ENCODE results near the gene ZNF716. TPM values are rescaled to one million over a fixed set of nuclear protein-coding genes. Genes with fewer than 3 reads are reported as not detected.
"Not testable (repeated sequence)": the region's sequence is repeated elsewhere in the genome, so short reads cannot be mapped to it uniquely, and the experiment has no call there.

Gene ZNF716
- total RNA-seq, 1 donor from 2014 or later, result not detected

DNA sequence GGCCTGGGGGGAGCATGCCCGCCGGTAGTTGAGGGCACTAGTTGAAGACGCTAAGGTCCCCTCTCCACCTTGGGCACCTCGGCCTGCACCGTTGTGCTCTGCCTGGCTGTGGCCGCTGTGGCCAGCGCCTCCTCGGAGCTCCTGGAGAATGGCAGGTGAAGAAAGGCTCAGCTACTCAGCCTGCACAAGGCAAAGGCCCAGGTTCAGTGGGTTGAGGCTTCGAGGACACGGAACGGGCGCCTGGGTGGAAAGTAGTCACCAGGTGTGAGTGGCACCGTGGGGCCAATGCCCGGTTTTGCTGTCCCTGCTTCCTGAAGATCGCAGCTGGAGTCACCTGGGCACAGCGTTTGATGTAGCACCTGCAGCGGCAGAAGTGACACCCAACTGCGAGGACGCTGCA is 12.4 kb upstream of the ZNF716 start:
- DNase-seq (ENCODE audit: low spot score), result no peak
- H3K9me3 Mint-ChIP-seq (ENCODE audit: unreplicated experiment), result peaks cover 13% of the 10 kb centered on the region
- no peaks in the 10 kb centered on the region for H3K4me1 Mint-ChIP-seq (ENCODE audit: unreplicated experiment)
- peaks cover 13% of the 10 kb centered on the region for H3K27me3 Mint-ChIP-seq (ENCODE audit: unreplicated experiment)
- peaks cover 5% of the 10 kb centered on the region for H3K36me3 Mint-ChIP-seq (ENCODE audit: low read depth, unreplicated experiment)
- TF ChIP-seq, protein P1, sequence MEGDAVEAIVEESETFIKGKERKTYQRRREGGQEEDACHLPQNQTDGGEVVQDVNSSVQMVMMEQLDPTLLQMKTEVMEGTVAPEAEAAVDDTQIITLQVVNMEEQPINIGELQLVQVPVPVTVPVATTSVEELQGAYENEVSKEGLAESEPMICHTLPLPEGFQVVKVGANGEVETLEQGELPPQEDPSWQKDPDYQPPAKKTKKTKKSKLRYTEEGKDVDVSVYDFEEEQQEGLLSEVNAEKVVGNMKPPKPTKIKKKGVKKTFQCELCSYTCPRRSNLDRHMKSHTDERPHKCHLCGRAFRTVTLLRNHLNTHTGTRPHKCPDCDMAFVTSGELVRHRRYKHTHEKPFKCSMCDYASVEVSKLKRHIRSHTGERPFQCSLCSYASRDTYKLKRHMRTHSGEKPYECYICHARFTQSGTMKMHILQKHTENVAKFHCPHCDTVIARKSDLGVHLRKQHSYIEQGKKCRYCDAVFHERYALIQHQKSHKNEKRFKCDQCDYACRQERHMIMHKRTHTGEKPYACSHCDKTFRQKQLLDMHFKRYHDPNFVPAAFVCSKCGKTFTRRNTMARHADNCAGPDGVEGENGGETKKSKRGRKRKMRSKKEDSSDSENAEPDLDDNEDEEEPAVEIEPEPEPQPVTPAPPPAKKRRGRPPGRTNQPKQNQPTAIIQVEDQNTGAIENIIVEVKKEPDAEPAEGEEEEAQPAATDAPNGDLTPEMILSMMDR (IDR thresholded peaks at IDR 0.05; ENCODE audit: unreplicated experiment), result no peak
- no peak overlapping the region for H3K4me3 Mint-ChIP-seq (ENCODE audit: unreplicated experiment)
- no peak overlapping the region for H3K27ac Mint-ChIP-seq (ENCODE audit: unreplicated experiment)

DNA sequence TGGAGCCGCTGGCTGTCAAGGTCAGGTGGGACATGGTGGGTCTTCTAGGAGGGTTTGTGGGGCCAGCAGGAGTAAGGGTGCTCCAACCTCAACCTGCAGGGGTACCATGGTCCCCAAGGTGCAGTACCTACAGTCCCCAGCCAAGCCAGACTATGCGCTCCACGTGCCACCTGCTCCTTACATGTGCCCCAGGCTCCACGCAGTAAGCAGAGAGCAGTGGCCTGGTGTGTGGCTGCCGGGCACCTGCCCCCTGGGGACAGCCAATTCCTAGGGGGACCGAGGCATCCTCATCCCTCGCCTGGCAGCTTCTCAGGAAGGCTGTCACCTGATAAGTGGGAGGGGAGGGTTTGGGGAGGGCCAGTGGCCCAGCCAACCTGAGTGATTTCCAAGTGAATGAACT is 11.7 kb upstream of the ZNF716 start:
- no peak overlapping the region for H3K27ac Mint-ChIP-seq (ENCODE audit: unreplicated experiment)
- DNase-seq (ENCODE audit: low spot score), result no peak
- H3K4me3 Mint-ChIP-seq (ENCODE audit: unreplicated experiment), result no peak overlapping the region
- peaks cover 19% of the 10 kb centered on the region for H3K9me3 Mint-ChIP-seq (ENCODE audit: unreplicated experiment)
- TF ChIP-seq, protein P1 (IDR thresholded peaks at IDR 0.05; ENCODE audit: unreplicated experiment), result no peak
- no peaks in the 10 kb centered on the region for H3K4me1 Mint-ChIP-seq (ENCODE audit: unreplicated experiment)
- peaks cover 13% of the 10 kb centered on the region for H3K27me3 Mint-ChIP-seq (ENCODE audit: unreplicated experiment)
- H3K36me3 Mint-ChIP-seq (ENCODE audit: low read depth, unreplicated experiment), result peaks cover 5% of the 10 kb centered on the region

DNA sequence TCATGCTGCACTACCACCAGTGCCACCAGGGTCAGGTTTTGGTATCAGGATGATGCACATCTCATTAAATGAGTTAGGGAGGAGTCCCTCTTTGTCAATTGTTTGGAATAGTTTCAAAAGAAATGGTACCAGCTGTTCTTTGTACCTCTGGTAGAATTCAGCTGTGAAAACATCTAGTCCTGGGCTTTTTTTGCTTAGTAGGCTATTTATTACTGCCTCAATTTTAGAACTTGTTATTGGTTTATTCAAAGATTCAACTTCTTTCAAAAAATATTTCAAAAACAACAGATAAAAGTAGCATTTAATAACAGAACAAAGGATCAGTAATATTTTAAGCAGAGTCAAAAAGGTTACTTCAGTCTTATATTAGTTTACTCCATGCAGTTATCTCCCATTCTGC is 6.4 kb upstream of the ZNF716 start:
- Mint-ChIP-seq H3K9me3 (ENCODE audit: unreplicated experiment) (peaks cover 21% of the 10 kb centered on the region), H3K4me1 (ENCODE audit: unreplicated experiment) (no peaks in the 10 kb centered on the region), H3K36me3 (ENCODE audit: low read depth, unreplicated experiment) (peaks cover 5% of the 10 kb centered on the region), H3K27ac (ENCODE audit: unreplicated experiment) (no peak overlapping the region), H3K4me3 (ENCODE audit: unreplicated experiment) (no peak overlapping the region), H3K27me3 (ENCODE audit: unreplicated experiment) (peaks cover 10% of the 10 kb centered on the region)
- DNase-seq (ENCODE audit: low spot score), result no peak
- TF ChIP-seq, protein P1 (IDR thresholded peaks at IDR 0.05; ENCODE audit: unreplicated experiment), result no peak

DNA sequence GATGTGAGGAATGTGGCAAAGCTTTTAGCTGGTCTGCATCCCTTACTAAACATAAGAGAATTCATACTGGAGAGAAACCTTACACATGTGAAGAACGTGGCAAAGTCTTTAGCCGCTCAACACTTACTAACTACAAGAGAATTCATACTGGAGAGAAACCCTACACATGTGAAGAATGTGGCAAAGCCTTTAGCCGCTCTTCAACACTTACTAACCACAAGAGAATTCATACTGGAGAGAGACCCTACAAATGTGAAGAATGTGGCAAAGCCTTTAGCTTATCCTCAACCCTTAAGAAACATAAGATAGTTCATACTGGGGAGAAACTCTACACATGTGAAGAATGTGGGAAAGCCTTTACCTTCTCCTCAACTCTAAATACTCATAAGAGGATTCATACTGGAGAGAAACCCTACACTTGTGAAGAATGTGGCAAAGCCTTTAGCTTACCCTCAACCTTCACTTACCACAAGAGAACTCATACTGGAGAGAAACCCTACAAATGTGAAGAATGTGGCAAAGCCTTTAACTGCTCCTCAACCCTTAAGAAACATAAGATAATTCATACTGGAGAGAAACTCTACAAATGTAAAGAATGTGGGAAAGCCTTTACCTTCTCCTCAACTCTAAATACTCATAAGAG is 19.3 kb downstream of the ZNF716 start:
- DNase-seq (ENCODE audit: low spot score); H3K36me3 Mint-ChIP-seq (ENCODE audit: low read depth, unreplicated experiment): not testable (repeated sequence)
- H3K9me3 Mint-ChIP-seq (ENCODE audit: unreplicated experiment), result peaks cover 24% of the 10 kb centered on the region

DNA sequence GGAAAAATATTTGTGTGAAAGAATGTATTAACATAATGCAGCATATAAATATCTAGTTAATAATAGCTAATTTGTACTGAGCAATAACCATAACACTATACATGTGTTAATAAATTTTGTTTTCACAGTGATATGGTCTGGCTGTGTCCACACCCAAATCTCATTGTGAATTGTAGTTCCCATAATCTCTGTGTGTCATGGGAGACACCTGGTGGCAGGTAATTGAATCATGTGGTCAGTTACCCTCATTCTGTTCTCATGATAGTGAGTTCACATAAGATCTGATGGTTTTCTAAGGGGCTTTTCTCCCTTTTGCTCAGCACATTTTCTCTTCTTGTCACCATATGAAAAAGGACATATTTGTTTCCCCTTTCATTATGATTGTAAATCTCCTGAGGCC is 30.3 kb downstream of the ZNF716 start:
- not testable (repeated sequence) for H3K9me3 Mint-ChIP-seq (ENCODE audit: unreplicated experiment); H3K27ac Mint-ChIP-seq (ENCODE audit: unreplicated experiment); H3K4me1 Mint-ChIP-seq (ENCODE audit: unreplicated experiment); H3K27me3 Mint-ChIP-seq (ENCODE audit: unreplicated experiment); H3K4me3 Mint-ChIP-seq (ENCODE audit: unreplicated experiment); DNase-seq (ENCODE audit: low spot score); H3K36me3 Mint-ChIP-seq (ENCODE audit: low read depth, unreplicated experiment)

More for the DNA sequence above, 19.3 kb downstream of the ZNF716 start:
- not testable (repeated sequence) for H3K4me1 Mint-ChIP-seq (ENCODE audit: unreplicated experiment); H3K4me3 Mint-ChIP-seq (ENCODE audit: unreplicated experiment); H3K27ac Mint-ChIP-seq (ENCODE audit: unreplicated experiment); H3K27me3 Mint-ChIP-seq (ENCODE audit: unreplicated experiment)

DNA sequence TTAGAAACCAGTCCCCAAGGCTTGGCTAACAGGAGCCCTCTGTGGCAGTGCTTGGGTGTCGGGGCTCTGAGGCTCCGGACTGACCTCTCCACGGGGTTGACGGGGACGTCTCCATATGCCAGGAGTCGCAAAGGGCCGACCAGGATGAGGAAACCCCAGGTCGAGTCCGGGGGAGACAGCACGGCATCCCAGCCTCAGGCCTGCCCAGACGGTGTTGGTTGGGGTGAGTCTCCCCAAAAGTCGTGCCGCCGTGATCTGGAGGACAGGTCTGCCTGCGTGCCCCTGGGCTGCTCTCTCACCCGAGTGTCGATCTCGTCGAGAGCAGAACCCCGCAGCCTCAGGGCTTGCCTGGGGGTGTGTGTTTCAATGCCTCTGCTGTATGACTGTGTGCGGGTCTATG is 35.0 kb downstream of the ZNF716 start:
- not testable (repeated sequence) for H3K4me1 Mint-ChIP-seq (ENCODE audit: unreplicated experiment); H3K27ac Mint-ChIP-seq (ENCODE audit: unreplicated experiment); H3K36me3 Mint-ChIP-seq (ENCODE audit: low read depth, unreplicated experiment); DNase-seq (ENCODE audit: low spot score); H3K4me3 Mint-ChIP-seq (ENCODE audit: unreplicated experiment); H3K9me3 Mint-ChIP-seq (ENCODE audit: unreplicated experiment); H3K27me3 Mint-ChIP-seq (ENCODE audit: unreplicated experiment)
